ENCODE results near the gene MACROD2. TPM values are rescaled to one million over a fixed set of nuclear protein-coding genes. Genes with fewer than 3 reads are reported as not detected.

Gene MACROD2
- total RNA-seq, 1 experiment from 2014 or later = 0.02 TPM

DNA sequence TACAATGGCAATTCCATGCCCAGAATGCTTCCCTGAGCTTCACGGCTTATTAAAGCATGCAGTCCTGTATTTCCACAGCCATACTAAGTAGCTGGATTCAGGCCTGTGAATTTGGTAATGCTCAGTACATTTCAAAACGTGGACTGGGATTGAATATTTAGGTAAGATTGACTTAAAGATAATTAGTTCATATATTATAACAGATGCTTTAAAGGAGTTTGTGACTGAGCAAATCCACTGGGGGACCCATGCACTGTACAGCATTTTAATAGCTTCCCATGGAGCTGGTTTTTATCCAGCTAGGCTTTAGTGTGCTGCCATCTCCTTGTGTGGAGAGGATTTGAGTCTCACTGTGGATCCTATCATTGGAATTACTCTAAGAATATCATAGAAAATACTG is 763.0 kb downstream of the MACROD2 start:
- DNase-seq (ENCODE audit: low spot score) = no peak

DNA sequence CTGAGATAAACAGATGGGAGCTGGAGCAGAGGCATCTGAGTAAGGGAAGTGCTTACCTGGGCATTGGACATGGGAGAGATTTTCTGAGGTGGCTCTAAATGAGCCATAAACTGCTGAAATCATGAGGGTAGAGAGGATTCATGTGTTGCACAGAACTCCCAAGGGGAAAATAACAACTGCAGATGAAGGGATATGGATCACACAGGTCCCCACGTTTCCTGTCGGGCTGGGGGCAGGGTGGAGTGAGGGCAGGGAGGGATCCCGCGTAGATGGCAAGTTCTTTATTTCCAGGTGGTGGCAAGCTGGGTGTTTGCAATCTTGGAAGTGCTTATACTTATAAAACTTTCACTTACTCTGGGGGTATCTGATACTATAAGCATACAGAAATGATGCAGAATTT is 764.7 kb downstream of the MACROD2 start:
- no peak for DNase-seq (ENCODE audit: low spot score)

DNA sequence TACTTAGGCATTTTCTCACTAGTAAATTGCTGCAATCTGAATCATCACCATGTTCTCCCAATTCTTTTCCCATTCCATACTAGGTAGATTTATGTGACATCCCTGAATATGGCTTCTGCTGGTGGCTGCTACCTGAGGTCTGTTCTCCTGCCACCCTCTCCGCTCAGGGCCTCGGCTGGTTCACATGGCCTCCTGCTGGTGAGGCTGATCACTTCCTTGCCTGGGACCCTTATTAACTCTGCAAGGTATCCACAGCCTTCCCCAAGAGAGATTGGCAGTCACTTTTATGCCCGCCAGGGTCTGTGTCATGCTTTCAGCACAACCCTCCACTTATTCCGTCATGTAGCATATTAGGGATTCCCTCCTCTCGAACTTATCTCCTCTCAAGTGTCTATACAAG is 766.6 kb downstream of the MACROD2 start:
- DNase-seq (ENCODE audit: low spot score) = no peak

DNA sequence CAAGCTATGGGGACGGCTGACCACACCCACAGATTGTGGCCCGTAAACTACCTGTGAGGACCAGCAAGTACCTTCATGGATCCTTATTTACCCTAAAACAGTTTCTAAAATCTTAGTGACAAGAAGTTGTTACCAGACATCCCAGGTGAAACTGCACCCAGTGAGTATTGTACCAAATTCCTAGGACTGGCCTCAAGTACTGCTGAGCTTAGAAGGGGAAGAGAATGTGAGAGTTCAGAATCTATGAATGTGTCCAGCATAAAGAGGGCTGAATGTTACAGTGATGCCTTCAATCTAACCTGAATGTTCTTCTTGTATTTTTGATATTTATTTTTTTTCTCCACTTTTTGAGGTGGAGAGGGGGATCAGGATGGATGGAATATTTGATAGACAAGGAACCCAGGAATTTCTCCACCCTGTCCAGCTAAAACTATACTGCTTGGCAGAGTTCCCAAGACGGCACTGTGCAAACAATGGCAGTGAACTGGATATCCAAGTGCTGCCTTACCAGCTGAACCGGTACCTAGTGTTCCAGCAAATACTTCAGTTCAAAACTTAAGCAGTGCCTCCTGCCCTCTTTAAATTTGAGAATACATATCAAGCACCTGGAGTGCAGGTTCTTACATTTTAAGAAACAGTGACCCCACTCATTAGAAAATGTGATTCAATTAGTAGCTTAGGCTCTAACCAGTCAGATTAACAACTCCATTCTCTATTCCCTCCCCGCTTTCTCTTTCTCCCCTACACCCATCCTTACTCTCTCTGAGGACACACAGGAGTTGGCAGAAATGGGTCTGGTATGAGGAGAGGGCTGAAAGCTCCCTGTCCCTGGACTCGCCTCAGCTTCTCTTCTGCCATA is 769.4 kb downstream of the MACROD2 start:
- DNase-seq (ENCODE audit: low spot score) = no peak

DNA sequence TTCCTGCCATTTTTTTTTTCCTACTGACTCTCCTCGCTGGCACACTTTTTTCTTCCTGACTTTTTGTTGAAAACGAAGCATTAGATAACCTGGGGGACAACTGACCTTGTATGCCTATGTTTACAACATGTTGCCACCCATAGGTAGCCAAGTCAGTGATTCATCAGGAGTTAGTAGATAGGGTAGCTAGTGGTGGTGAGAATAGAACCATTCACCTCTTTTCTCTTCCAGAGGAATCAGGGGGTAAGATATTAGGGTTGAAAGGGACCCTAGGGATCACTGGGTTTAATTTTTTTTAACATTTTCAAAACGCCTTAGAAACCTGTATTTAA is 770.0 kb downstream of the MACROD2 start:
- DNase-seq (ENCODE audit: low spot score) = no peak

DNA sequence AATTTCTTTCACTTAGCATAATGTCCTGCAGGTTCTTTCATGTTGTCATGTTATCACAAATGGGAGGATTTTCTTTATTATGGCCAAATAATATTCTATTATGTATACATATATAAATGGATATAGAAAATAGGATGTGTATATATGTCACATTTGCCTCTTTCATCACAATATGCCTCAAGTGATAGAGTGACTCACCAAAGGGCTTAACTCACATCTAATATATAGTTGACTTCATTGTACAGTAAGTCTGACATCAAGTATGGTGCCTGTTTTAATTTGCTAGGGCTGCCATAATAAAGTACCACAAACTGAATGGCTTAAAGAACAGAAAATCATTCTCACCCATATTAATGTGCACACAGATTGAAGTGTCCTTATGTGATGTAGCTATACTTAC is 778.2 kb downstream of the MACROD2 start:
- DNase-seq (ENCODE audit: low spot score) = no peak

DNA sequence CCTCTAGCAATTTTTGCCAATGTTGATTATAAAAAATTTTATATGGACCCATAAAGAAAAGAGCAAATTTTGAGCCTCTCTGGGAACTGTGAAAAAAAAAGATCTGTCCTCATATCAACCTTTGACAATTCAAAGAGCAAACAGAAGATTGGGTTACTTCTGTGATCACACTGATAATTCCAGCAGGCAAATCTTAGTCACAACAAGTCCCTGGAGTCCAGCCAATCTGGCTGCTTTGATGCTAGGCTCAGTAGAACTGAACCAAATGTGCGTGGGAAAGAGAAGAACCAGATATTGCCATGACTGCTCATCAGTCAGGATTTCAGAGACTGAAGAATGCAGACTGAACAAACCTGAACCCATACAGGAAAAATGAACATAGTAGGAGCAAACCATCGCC is 780.5 kb downstream of the MACROD2 start:
- DNase-seq (ENCODE audit: low spot score) = peak; percentile 7

DNA sequence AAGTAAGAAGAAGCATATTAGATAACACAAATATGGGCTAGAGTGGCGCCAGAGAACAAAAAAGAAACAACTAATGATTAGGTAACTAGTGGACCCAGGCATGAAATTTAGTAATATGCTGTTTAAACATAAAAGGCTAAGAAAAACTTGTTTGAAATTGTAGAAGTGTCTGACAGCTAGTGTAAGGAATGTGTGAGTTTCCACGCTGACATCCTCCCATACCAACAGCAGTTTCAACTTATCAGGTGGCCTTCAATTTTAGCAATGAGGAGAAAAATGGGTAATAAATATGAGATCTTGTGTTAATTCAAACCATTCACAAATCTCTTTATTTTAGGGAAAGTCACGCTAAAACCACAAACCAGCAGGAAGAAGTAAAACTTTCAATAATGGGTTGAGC is 782.3 kb downstream of the MACROD2 start:
- DNase-seq (ENCODE audit: low spot score) = no peak

DNA sequence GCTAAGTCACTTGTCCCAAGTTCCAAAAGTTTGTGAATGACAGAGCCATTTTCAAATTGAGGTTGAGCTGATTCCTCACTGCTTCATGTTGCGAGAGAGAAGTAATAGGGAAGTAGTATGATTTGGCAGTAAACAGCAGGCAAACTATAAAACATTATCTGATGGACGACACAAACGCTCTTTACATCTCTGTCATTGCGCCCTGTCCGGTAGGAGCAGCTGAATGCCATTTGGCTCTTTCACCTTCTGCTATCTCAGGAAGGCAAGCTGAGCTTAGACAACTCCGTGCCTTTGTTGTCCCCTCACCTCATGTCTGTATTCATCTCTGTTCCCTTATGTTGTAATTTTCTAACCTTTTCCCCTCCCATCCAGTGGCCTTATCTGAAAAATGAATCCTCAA is 782.8 kb downstream of the MACROD2 start:
- DNase-seq (ENCODE audit: low spot score) = no peak

DNA sequence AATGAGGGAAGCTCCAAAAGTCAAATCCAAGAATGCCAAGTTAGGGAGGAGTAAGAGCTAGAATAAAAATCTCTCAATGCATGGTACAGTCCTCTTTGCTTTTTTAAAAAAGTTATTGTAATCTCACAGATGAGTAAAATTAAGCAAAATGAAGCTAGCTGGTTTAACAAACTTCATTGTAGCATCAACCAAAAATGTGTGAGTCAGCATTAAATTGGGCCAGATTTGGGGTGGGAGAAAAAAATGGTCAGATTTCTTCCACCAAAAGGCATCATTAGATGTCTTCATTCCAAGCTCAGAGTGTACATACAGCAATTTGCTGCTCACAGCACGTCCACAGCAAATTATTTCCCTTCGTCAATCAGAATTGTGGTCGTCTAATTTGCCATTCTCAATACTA is 783.6 kb downstream of the MACROD2 start:
- no peak for DNase-seq (ENCODE audit: low spot score)

DNA sequence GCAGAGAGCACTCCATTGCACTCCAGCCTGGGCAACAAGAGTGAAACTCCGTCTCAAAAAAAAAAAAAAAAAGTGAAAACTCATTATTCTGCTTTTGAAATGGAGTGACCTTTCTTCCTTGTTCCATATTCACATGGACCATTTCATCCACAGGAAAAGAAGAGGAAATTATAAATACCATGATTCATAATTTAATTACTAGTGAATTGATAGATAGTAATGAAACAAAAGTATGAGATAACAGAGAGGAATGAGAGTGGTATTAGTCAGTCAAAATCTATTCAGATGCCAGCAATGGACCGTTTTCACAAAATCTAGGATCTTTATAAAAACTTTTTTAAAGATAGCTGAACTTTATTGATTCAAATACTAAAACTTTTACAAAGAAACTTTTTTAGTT is 785.2 kb downstream of the MACROD2 start:
- no peak for DNase-seq (ENCODE audit: low spot score)

DNA sequence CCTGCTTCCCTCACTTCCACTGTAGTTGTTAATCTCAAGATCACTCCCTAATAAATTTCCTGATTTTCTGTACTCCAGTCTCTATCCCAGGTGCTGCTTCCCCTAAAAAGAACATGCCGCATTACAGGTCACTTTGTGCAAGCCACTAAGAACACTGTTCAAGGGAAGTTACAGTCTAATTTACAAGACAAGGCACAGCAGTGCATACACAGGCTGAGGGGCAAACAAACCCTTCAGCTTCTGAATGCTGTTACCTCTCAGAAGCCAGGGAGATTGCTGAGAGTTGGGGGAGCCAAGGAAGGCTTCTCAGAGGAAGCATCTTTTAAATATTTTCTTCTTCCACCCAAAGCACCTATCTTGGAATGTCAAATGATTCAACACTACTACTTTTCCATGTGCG is 787.4 kb downstream of the MACROD2 start:
- no peak for DNase-seq (ENCODE audit: low spot score)

DNA sequence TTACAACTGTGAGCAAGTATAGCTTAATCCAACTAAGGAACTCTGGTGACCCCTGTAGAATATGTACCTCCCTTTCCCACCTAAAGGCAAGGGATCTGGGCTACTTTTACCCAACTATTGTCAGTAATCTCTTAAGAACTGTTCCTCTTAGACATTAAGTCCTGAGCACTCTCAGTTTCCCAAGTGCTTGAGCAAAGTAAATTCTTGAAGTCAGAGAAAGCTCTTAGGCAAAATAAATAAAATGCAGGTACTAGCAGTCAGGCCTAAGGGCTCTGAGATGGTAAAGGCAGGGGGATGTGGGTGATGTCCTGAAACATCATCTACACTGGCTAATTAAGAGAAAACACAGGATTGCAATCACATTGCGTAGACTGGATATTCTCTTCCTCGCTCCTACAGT is 788.5 kb downstream of the MACROD2 start:
- no peak for DNase-seq (ENCODE audit: low spot score)

DNA sequence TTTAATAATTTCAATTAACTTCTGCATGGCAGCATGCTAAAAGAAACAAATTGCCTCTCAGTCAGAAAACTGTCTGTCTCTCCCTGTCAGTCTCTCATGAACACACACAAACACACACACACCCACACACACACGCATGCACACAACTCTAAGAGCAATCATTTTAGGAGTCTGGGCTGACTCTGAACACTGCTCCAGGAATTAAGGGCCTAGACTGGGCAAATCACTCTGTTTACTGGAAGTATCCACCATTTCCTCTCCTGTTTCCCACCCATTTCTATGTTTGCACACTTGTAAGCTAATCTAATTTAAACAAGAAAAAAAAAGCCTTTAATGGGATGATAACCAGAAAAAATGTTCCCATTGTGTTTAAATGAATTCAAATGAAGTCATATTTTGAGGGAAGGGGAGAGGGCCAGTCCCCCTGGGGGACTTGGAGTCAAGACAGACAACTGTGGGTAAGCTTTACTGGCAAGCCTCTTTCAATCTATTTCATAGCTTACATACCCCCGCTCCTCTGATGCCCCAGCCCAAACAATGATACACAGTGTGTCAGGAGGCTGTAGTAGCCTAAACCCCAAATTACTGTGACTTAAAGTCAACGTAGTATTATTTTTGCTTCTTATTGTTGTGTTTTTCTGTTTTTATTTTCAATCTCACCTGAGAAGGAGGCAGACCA is 789.9 kb downstream of the MACROD2 start:
- no peak for DNase-seq (ENCODE audit: low spot score)

DNA sequence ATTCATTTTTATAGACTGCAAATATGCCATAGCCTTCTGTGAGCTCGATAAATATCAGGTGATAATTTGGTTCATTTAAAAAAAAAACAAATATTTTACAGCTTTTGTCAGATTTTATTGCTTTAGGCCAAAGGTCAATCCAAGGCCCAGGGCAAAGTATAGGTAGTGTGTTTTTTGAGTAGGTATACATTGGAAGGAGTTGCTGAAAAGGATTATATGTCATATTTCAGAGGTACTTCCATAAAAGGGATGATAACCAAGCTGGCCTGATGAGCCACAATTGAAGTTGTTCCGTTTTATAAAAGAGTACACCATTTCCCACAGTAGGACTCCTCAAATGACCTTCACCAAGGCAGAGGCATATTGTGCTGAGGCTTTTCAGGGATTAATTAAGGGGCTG is 794.9 kb downstream of the MACROD2 start:
- no peak for DNase-seq (ENCODE audit: low spot score)

DNA sequence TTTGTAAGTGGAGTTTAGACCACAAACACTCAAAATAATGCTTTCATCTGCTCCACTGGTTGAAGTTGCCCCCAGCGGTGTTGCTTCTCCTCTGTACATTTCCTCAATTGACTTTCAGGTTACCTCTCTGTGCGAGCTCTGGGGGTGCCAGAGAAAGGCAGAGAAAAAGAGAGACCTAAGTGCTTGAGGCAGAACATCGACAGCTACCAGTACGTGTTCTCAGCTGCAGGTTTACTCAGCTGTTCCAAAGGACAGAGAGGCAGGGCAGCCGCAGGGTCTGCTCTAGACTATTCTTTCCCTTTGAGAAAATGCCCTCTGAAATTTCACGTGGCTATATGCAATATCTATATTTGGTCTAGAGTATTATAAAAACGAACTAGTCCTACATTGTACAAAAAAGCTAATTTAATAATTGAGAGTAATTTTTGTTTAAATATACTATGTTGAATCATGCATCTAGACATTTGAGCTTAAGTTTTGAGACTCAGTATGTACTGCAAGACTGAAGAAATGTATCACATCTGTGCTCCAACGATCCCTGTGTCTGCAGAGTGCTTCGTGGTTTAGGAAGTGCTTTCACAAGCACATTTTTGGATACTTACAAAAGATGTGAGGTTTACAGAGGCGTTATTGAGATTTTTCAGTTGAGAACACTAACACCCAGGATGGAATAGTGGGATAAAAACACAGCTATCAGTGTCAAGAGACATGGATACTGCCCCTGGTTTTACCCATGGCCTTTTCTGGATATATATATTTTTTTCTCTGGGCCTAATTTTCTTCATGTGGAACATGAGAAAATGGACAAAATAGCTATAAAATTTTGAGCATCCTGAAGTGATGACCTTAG is 795.7 kb downstream of the MACROD2 start:
- no peak for DNase-seq (ENCODE audit: low spot score)

DNA sequence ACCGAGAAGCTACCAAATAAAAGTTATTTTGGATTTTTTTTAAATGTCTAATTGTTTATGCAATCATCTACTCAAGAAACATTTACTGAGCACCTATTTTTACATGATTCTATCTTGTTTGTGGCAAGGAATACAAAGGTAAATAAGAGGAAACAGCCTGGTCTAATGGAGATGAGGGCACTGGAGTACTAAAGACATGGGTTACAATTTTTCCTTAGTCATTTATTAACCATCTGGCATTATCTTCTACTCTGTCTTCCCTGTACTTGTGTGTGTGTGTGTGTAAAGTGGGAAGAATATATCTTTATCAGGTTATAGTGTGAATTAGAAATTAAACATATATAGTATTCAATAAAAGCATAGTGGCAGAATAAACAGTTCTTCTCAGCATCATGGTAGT is 797.6 kb downstream of the MACROD2 start:
- no peak for DNase-seq (ENCODE audit: low spot score)

DNA sequence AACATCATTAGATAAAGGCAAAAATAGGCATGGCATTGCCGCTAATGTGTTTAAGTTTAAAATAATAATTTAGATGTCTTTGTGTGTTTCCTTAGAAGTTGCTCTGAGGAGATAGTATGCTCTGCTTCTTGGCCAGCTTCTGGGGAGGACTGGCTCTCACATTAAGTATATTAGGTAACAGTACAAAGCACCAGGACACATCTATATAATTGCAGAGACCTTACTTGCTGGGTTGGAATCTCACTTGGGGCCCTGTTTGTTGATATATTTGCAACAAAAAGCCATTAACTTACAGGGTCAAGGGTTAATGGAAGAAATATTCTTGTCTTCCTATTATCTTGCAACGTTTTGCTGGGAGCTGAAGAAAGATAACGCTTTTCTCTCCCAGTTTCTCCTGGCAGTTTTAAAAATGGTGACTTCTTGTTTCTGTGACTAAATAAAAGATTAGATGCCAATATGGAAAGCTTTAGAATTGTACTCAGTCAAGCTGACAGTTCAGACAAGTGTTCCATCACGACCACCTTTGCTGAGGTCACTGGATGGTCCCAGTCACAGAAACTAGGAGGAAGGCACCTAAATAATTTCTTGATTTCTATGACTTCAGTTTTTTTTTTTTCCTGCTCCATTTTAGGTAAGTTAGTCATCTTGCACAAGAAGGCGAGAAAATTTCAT is 804.4 kb downstream of the MACROD2 start:
- DNase-seq (ENCODE audit: low spot score) = no peak

DNA sequence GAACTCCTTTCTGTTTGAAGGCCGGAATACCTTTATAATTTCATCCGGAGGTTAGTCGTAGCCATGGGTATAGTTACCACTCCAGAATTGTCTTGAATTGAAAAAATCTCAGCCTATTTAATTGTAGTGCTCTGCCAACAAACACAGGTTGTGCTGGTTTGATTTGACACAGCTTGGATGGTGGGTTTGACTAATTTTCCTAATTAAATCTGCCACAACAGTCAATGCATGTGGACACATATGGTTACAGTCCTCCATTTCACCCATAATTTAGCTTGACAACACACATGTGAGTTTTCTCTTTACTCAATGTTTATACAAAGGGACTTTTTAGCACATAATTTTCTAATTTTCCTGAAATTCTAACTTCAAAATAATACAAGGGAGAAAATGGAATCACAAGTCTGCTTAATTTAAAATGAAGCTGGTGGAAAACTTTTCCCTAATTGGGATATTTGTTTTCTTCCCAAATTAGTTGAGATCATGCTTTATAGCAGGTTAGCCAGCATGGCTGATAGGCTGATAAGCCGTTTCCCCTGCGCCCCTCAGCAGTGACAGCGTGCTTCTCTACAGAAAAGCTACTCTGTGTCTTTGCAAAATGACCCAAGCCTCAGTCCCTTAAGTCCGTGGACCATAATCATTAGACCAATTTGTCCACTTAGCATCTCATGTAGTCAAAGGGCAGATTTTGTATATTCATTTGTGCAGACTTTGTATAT is 805.5 kb downstream of the MACROD2 start:
- DNase-seq (ENCODE audit: low spot score) = no peak

DNA sequence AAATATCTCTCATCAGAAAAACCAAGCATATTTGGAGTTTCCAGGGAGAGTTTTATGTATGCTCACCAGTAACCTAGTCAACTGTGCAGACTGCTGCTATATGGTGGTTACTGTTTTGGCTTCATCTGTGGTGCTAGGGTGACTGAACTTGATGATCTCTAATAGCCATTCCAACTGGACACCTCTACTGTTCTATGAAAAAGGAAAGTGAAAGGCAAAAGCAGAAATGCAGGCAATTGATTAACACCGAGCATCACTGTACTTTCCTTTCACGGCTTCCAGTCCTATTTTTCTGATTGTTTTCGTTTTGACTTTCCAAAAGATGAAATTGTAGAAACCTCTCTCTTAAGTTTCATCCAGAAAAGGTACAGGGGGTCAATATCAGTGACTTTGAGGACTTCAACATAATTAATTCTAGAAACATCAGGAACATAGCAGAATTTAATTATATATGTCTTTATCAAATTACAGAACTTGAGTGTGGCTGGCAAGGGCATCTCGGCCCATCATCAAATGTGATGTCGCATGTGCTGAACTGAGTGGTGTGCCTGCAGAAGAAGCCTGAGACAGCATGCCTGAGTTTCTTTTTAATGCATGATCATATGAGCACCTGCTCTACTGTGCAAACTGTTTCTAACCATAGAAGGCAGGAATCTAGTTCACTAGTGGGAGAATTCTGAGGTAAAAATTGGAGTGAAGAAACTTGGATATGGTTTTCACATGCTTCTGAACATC is 806.4 kb downstream of the MACROD2 start:
- no peak for DNase-seq (ENCODE audit: low spot score)

DNA sequence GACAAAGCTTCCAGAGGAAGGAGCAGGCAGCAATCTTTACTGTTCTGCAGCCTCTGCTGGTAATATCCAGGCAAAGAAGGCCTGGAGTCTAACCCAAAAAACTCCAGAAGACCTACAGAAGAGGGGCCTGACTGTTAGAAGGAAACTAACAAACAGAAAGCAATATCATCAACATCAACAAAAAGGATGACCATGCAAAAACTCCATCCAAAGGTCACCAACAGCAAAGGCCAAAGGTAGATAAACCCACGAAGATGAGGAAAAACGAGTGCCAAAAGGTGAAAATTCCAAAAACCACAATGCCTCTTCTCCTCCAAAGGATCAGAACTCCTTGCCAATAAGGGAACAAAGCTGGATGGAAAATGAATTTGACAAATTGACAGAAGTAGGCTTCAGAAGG is 811.9 kb downstream of the MACROD2 start:
- no peak for DNase-seq (ENCODE audit: low spot score)
